GM12878 (cell line): ENCODE measurements around the gene CCDC195. TPM values are rescaled to one million over a fixed set of nuclear protein-coding genes. Genes with fewer than 3 reads are reported as not detected.

Source experiments
- ATAC-seq: fragments of 200-7000 bp; cut with Tn5 transposase; 3 replicates; pipeline ENCODE4 v1.9.1; 2020; ENCODE audit warnings: mild to moderate bottlenecking, moderate library complexity
- BruUV-seq: library from RNA; stranded (reverse); fragments of 400-500 nt; replicated peaks from 2 replicates; lab custom pipeline; 2021; lab: Mats Ljungman, UMichigan
- CTCF ChIA-PET: fragments of 300-600 bp; sonication (Branson Sonifier 250); formaldehyde crosslinking; extraction: SDS; loops from one replicate; lab custom pipeline; 2021; ENCODE audit warnings: inconsistent platforms; lab: Yijun Ruan, JAX
- POLR2A ChIA-PET: fragments of 350-600 bp; formaldehyde crosslinking; extraction: SDS; loops from one replicate; lab custom pipeline; 2021; ENCODE audit warnings: inconsistent platforms; lab: Charles Lee
- RAD21 ChIA-PET: fragments of 300-600 bp; sonication (Branson Sonifier 250); formaldehyde crosslinking; loops from one replicate; lab custom pipeline; 2023; ENCODE audit warnings: antibody characterized with exemption; ENCODE audit not compliant: unreplicated experiment; lab: Charles Lee
- SMC1A ChIA-PET: fragments of 300-600 bp; sonication (Branson Sonifier 250); formaldehyde crosslinking; loops from one replicate; lab custom pipeline; 2023; ENCODE audit not compliant: unreplicated experiment, uncharacterized antibody; lab: Charles Lee
- DNase-seq: peaks from one replicate; pipeline ENCODE4 v3.0.0-alpha.2; 2011; ENCODE audit warnings: low read depth, low spot score
- FAIRE-seq: peaks from 3 replicates; lab custom pipeline; 2011; peaks lifted over from hg19 to GRCh38; lab: Jason Lieb, UNC
- H2AFZ ChIP-seq: 2 replicates; pipeline ENCODE4 v1.6.0; 2011; ENCODE audit warnings: low read depth, low read length, control low read depth; ENCODE audit not compliant: control insufficient read depth
- H3K27ac ChIP-seq: 2 replicates; pipeline ENCODE4 v1.5.1; 2011; ENCODE audit warnings: control low read depth; ENCODE audit not compliant: control insufficient read depth, insufficient read depth
- H3K27me3 ChIP-seq, 2 experiments: replicated peaks in 1 of 2; 2 replicates each; pipeline versions ENCODE4 v1.6.0 to v1.6.1; 2011; ENCODE audit warnings: low read length in 1 of 2; ENCODE audit not compliant: control insufficient read depth in 2 of 2, insufficient read depth in 2 of 2
- H3K36me3 ChIP-seq, 2 experiments: 2 replicates each; pipeline ENCODE4 v1.5.1; 2011; ENCODE audit warnings: low read length in 1 of 2; ENCODE audit not compliant: control insufficient read depth in 2 of 2, insufficient read depth in 2 of 2
- H3K4me1 ChIP-seq: 2 replicates; pipeline ENCODE4 v1.6.1; 2011; ENCODE audit warnings: mild to moderate bottlenecking, low read length, moderate library complexity, mixed read lengths; ENCODE audit not compliant: control insufficient read depth, insufficient read depth
- H3K4me2 ChIP-seq: 2 replicates; pipeline ENCODE4 v1.6.0; 2011; ENCODE audit warnings: control low read depth; ENCODE audit not compliant: control insufficient read depth, insufficient read depth
- H3K4me3 ChIP-seq: fragments of 200-600 bp; sonication (generic); 2 replicates; pipeline ENCODE4 v1.5.1; 2016
- H3K79me2 ChIP-seq: 2 replicates; pipeline ENCODE4 v1.6.0; 2011; ENCODE audit warnings: low read length; ENCODE audit not compliant: control insufficient read depth, insufficient read depth
- H3K9ac ChIP-seq: 2 replicates; pipeline ENCODE4 v1.8.0; 2011; ENCODE audit warnings: low read length, control low read depth, mixed read lengths; ENCODE audit not compliant: control insufficient read depth, insufficient read depth
- H3K9me3 ChIP-seq: replicated peaks from 3 replicates; pipeline ENCODE4 v1.5.1; 2011; ENCODE audit warnings: mild to moderate bottlenecking, low read length; ENCODE audit not compliant: control insufficient read depth, insufficient read depth
- H4K20me1 ChIP-seq: 2 replicates; pipeline ENCODE4 v1.6.0; 2011; ENCODE audit not compliant: control insufficient read depth, insufficient read depth
- BMI1 ChIP-seq: fragments of 450-650 bp; IDR thresholded peaks from 2 replicates; pipeline ENCODE4 v1.6.1; 2016; ENCODE audit warnings: mild to moderate bottlenecking, moderate library complexity, borderline replicate concordance
- CBFB ChIP-seq: IDR thresholded peaks from 2 replicates; pipeline ENCODE4 v1.6.1; 2016; ENCODE audit warnings: antibody characterized with exemption, low read depth
- EGR1 ChIP-seq, 2 experiments: IDR thresholded peaks; 1 replicate in 1 of 2; 2 replicates in 1 of 2; pipeline ENCODE4 v1.6.1; 2011 to 2012; ENCODE audit warnings: low read depth in 2 of 2, low read length in 2 of 2, borderline replicate concordance in 1 of 2, mild to moderate bottlenecking in 1 of 2, moderate library complexity in 1 of 2
- ESRRA ChIP-seq: IDR thresholded peaks from 2 replicates; pipeline ENCODE4 v1.6.1; 2012; ENCODE audit warnings: mild to moderate bottlenecking, low read length, improper control_type of control experiment
- FOS ChIP-seq: IDR thresholded peaks from 3 replicates; pipeline ENCODE4 v1.6.1; 2011; ENCODE audit warnings: borderline replicate concordance; ENCODE audit not compliant: insufficient read length; ENCODE audit errors: extremely low read depth
- HDGF ChIP-seq: fragments of 450-650 bp; IDR thresholded peaks from 2 replicates; pipeline ENCODE4 v1.6.1; 2016; ENCODE audit warnings: antibody characterized with exemption
- JUNB ChIP-seq: IDR thresholded peaks from 2 replicates; pipeline ENCODE4 v1.6.1; 2016; ENCODE audit warnings: antibody characterized with exemption, mild to moderate bottlenecking
- MEF2A ChIP-seq: IDR thresholded peaks from 2 replicates; pipeline ENCODE4 v1.6.1; 2011; ENCODE audit warnings: low read depth, mild to moderate bottlenecking, low read length, moderate library complexity; ENCODE audit not compliant: insufficient read depth
- USF1 ChIP-seq: IDR thresholded peaks from 2 replicates; pipeline ENCODE4 v1.6.1; 2011; ENCODE audit warnings: borderline replicate concordance, low read depth, mild to moderate bottlenecking, moderate library complexity, mixed read lengths, low read length; ENCODE audit not compliant: insufficient read depth; ENCODE audit errors: extremely low read length
- WGBS: methylation state at CpG from one replicate; pipeline ENCODE4 v1.1.6; 2016; ENCODE audit warnings: low lambda C conversion rate; ENCODE audit not compliant: insufficient replicate concordance, insufficient coverage; ENCODE audit errors: missing lambda C conversion rate; 5-methylcytosine and 5-hydroxymethylcytosine counted together
- in situ Hi-C: fragments of 300-500 bp; cut with MboI; formaldehyde crosslinking; loops from 9 replicates; pipeline ENCODE4 v1.14.3; 2018; ENCODE audit warnings: mixed read lengths
- intact Hi-C: fragments of 100-400 bp; cut with micrococcal nuclease; formaldehyde crosslinking; loops from one replicate; pipeline ENCODE4 v1.14.2; 2022; ENCODE audit not compliant: unreplicated experiment
- polyA plus RNA-seq, 11 experiments: library from polyadenylated mRNA; depleted of rRNA in 4 of 11; unstranded in 6 of 11; stranded (reverse) in 5 of 11; fragments of >200 nt; fragmentation: Nextera tagmentation in 4 of 11; fragmentation: Illumina TruSeq in 1 of 11; extraction: Ambion mirVana in 4 of 11; extraction: Trizol in 1 of 11; gene quantifications; 1 replicate in 1 of 11; 2 replicates in 10 of 11; pipeline versions ENCODE4 v1.2.1 to v1.2.3, GENCODE V29; 2011 to 2016; ENCODE audit warnings: inconsistent platforms in 2 of 11, missing spikeins in 2 of 11, low read depth in 1 of 11
- total RNA-seq, 4 experiments: library from RNA; depleted of rRNA in 3 of 4; stranded (reverse); fragments of >200 nt in 3 of 4; fragmentation: Illumina TruSeq in 1 of 4; extraction: Trizol in 1 of 4; gene quantifications; 2 replicates each; pipeline versions ENCODE4 v1.2.1 to v1.2.3, GENCODE V29; 2013 to 2021
- TF ChIP-seq, protein P1 (sequence below): IDR thresholded peaks from 2 replicates; pipeline ENCODE4 v1.6.1; 2012; ENCODE audit warnings: improper control_type of control experiment, low read depth, low read length; ENCODE audit not compliant: insufficient replicate concordance

The CCDC195 gene
- total and polyA plus RNA-seq, 10 of the 15 experiments (the other 5 are each of a cell fraction or from before 2014, with no cell fraction given): not detected

- Histone ChIP-seq H3K4me1 (no peaks in the 10 kb centered on the region), H3K79me2 (no peaks in the 10 kb centered on the region), H3K27me3 (no peaks in the 10 kb centered on the region), H3K4me3 (no peak overlapping the region), H3K4me2 (no peak overlapping the region), H4K20me1 (no peaks in the 10 kb centered on the region), H3K27ac (no peak overlapping the region), H2AFZ (no peak overlapping the region), H3K36me3 (no peaks in the 10 kb centered on the region), H3K9ac (no peak overlapping the region), H3K9me3 (no peaks in the 10 kb centered on the region)
- WGBS: 57% methylated on average over 3 of the region's 3 CpGs
- SMC1A ChIA-PET: no interaction called here
- intact Hi-C loops: no loop called here
- FAIRE-seq (no peak), ATAC-seq (no peak), DNase-seq (no peak)
- TF ChIP-seq ESRRA (no peak), BMI1 (no peak), CBFB (no peak), HDGF (no peak), MEF2A (no peak), JUNB (no peak), USF1 (no peak), EGR1 (IDR thresholded peaks at IDR 0.05; ENCODE audit: borderline replicate concordance in 1 of 2, low read depth in 2 of 2, low read length in 2 of 2) (no peak), FOS (no peak)
- TF ChIP-seq, protein P1, sequence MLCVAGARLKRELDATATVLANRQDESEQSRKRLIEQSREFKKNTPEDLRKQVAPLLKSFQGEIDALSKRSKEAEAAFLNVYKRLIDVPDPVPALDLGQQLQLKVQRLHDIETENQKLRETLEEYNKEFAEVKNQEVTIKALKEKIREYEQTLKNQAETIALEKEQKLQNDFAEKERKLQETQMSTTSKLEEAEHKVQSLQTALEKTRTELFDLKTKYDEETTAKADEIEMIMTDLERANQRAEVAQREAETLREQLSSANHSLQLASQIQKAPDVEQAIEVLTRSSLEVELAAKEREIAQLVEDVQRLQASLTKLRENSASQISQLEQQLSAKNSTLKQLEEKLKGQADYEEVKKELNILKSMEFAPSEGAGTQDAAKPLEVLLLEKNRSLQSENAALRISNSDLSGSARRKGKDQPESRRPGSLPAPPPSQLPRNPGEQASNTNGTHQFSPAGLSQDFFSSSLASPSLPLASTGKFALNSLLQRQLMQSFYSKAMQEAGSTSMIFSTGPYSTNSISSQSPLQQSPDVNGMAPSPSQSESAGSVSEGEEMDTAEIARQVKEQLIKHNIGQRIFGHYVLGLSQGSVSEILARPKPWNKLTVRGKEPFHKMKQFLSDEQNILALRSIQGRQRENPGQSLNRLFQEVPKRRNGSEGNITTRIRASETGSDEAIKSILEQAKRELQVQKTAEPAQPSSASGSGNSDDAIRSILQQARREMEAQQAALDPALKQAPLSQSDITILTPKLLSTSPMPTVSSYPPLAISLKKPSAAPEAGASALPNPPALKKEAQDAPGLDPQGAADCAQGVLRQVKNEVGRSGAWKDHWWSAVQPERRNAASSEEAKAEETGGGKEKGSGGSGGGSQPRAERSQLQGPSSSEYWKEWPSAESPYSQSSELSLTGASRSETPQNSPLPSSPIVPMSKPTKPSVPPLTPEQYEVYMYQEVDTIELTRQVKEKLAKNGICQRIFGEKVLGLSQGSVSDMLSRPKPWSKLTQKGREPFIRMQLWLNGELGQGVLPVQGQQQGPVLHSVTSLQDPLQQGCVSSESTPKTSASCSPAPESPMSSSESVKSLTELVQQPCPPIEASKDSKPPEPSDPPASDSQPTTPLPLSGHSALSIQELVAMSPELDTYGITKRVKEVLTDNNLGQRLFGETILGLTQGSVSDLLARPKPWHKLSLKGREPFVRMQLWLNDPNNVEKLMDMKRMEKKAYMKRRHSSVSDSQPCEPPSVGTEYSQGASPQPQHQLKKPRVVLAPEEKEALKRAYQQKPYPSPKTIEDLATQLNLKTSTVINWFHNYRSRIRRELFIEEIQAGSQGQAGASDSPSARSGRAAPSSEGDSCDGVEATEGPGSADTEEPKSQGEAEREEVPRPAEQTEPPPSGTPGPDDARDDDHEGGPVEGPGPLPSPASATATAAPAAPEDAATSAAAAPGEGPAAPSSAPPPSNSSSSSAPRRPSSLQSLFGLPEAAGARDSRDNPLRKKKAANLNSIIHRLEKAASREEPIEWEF: no peak
- CTCF ChIA-PET: no interaction called here
- in situ Hi-C loops: no loop called here
- POLR2A ChIA-PET: interaction anchor here (0.5 kb wide), 1 partner anchor 114 kb away, joined by 4 read pairs; no protein-coding TSS in a partner anchor
- BruUV-seq: no TSS peak
- RAD21 ChIA-PET: no interaction called here
These were observed 6.9 kb downstream of the CCDC195 start for GRCh38 chr2:224709301-224709700.
